ENCODE data around the gene SLC17A1. TPM values are rescaled to one million over a fixed set of nuclear protein-coding genes. Genes with fewer than 3 reads are reported as not detected.

SLC17A1 gene
- total and polyA plus RNA-seq, 2 of the 13 experiments (the other 11 are each of a cell fraction or from before 2014, with no cell fraction given) = 0.09 to 2.1 TPM

- WGBS (ENCODE audit: low lambda C conversion rate) = 80% methylated on average over 3 of the region's 3 CpGs
- DNase-seq (ENCODE audit: low spot score) (no peak), ATAC-seq (no peak), FAIRE-seq (no peak)
- in situ Hi-C loops (cut with HindIII; ENCODE audit: extremely low pct_ligation_motif_present, low pct_unique_long_range_greater_than_20kb) (no loop called here), intact Hi-C loops (cut with micrococcal nuclease; ENCODE audit: unreplicated experiment) (no loop called here)
- no peaks in the 10 kb centered on the region for H3K79me2 ChIP-seq (ENCODE audit: insufficient read depth, low read length)
- no peaks in the 10 kb centered on the region for H3K9me3 ChIP-seq (ENCODE audit: low read length)
- no peak overlapping the region for H3K9ac ChIP-seq (ENCODE audit: insufficient read depth, low read depth, low read length)
- TF ChIP-seq SP4 (CRISPR knock-in tag; IDR thresholded peaks at IDR 0.05) (no peak), HBP1 (CRISPR knock-in tag; IDR thresholded peaks at IDR 0.05; ENCODE audit: low read depth) (no peak), DNMT1 (CRISPR knock-in tag; IDR thresholded peaks at IDR 0.05) (no peak)
- H3K27me3 ChIP-seq (ENCODE audit: control insufficient read depth in 1 of 2, insufficient read depth in 2 of 2, low read length in 2 of 2) = no peaks in the 10 kb centered on the region
- H2AFZ ChIP-seq (ENCODE audit: low read length) = no peak overlapping the region
- ChIA-PET CTCF (ENCODE audit: low intra/inter-chr PET ratio, low total read pairs) (no interaction called here), POLR2A (no interaction called here)
- no TSS peak for BruUV-seq (replicated peaks)
- no peak overlapping the region for H3K4me3 ChIP-seq (replicated peaks in 1 of 3; ENCODE audit: insufficient read depth in 1 of 3, low read depth in 2 of 3, low read length in 3 of 3)
- H3K4me2 ChIP-seq (ENCODE audit: low read depth, low read length) = no peak overlapping the region
- H4K20me1 ChIP-seq (ENCODE audit: insufficient read depth, low read length) = no peaks in the 10 kb centered on the region
- H3K27ac ChIP-seq (ENCODE audit: extremely low read length, insufficient read depth, low read length) = no peak overlapping the region
- peaks cover 14% of the 10 kb centered on the region for H3K4me1 ChIP-seq (ENCODE audit: insufficient read depth, low read length)
- H3K36me3 ChIP-seq (replicated peaks in 1 of 2; ENCODE audit: control insufficient read depth in 1 of 2, insufficient read depth in 2 of 2, low read length in 2 of 2) = no peaks in the 10 kb centered on the region
Observed at GRCh38 chr6:25866011-25866410, 34.2 kb upstream of the SLC17A1 start.

GRCh38 chr6:25863360-25863759 lies 31.5 kb upstream of the SLC17A1 start:
- H3K79me2 ChIP-seq (ENCODE audit: insufficient read depth, low read length) = no peaks in the 10 kb centered on the region
- intact Hi-C loops (cut with micrococcal nuclease; ENCODE audit: unreplicated experiment) = no loop called here
- no peaks in the 10 kb centered on the region for H4K20me1 ChIP-seq (ENCODE audit: insufficient read depth, low read length)
- H3K27ac ChIP-seq (ENCODE audit: extremely low read length, insufficient read depth, low read length) = no peak overlapping the region
- H3K9ac ChIP-seq (ENCODE audit: insufficient read depth, low read depth, low read length) = no peak overlapping the region
- BruUV-seq (replicated peaks) = no TSS peak
- POLR2A ChIA-PET = interaction anchor here (0.6 kb wide), 1 partner anchor 194 kb away, joined by 3 read pairs; no protein-coding TSS in a partner anchor
- in situ Hi-C loops (cut with HindIII; ENCODE audit: extremely low pct_ligation_motif_present, low pct_unique_long_range_greater_than_20kb) = no loop called here
- no peaks in the 10 kb centered on the region for H3K9me3 ChIP-seq (ENCODE audit: low read length)
- peaks cover 15% of the 10 kb centered on the region for H3K4me1 ChIP-seq (ENCODE audit: insufficient read depth, low read length)
- H3K27me3 ChIP-seq (ENCODE audit: control insufficient read depth in 1 of 2, insufficient read depth in 2 of 2, low read length in 2 of 2) = no peaks in the 10 kb centered on the region
- H3K4me3 ChIP-seq (replicated peaks in 1 of 3; ENCODE audit: insufficient read depth in 1 of 3, low read depth in 2 of 3, low read length in 3 of 3) = no peak overlapping the region
- FAIRE-seq = peak; percentile 4
- H3K4me2 ChIP-seq (ENCODE audit: low read depth, low read length) = no peak overlapping the region
- CTCF ChIA-PET (ENCODE audit: low intra/inter-chr PET ratio, low total read pairs) = no interaction called here
- no peak overlapping the region for H2AFZ ChIP-seq (ENCODE audit: low read length)
- H3K36me3 ChIP-seq (replicated peaks in 1 of 2; ENCODE audit: control insufficient read depth in 1 of 2, insufficient read depth in 2 of 2, low read length in 2 of 2) = no peaks in the 10 kb centered on the region
- ATAC-seq = peak; percentile 87
- DNase-seq (ENCODE audit: low spot score) = peak; percentile 45
- 0% methylated on average over 2 of the region's 2 CpGs for WGBS (ENCODE audit: low lambda C conversion rate)
- TF ChIP-seq ARID4A (CRISPR knock-in tag; IDR thresholded peaks at IDR 0.05; ENCODE audit: borderline replicate concordance) (no peak; the same call in 1 of the 2 replicates), DPF2 (CRISPR knock-in tag; IDR thresholded peaks at IDR 0.05; ENCODE audit: borderline replicate concordance, low read depth) (0 out of 2 replicates have a peak, but pooled peaks have one; percentile 26), WIZ (CRISPR knock-in tag; IDR thresholded peaks at IDR 0.05) (no peak), ZFP37 (CRISPR knock-in tag; IDR thresholded peaks at IDR 0.05; ENCODE audit: borderline replicate concordance) (no peak), PTBP1 (IDR thresholded peaks at IDR 0.05; ENCODE audit: low read depth, low read length, poor library complexity, severe bottlenecking) (no peak), ZNF292 (CRISPR knock-in tag; IDR thresholded peaks at IDR 0.05; ENCODE audit: borderline replicate concordance, low read depth) (no peak), KLF12 (CRISPR knock-in tag; IDR thresholded peaks at IDR 0.05; ENCODE audit: borderline replicate concordance) (no peak), ZFYVE20 (CRISPR knock-in tag; IDR thresholded peaks at IDR 0.05; ENCODE audit: borderline replicate concordance, low read depth) (no peak), CBX2 (IDR thresholded peaks at IDR 0.05; ENCODE audit: low read depth, low read length) (no peak), CBX2 (CRISPR knock-in tag; IDR thresholded peaks at IDR 0.05; ENCODE audit: low read depth) (no peak), ZSCAN29 (CRISPR knock-in tag; conservative IDR thresholded peaks at IDR 0.05) (no peak)

Measured in HepG2 (cell line).